ENCODE measurements around the gene GNAO1. TPM values are rescaled to one million over a fixed set of nuclear protein-coding genes. Genes with fewer than 3 reads are reported as not detected.
"Not testable (repeated sequence)": the region's sequence is repeated elsewhere in the genome, so short reads cannot be mapped to it uniquely, and the experiment has no call there.

The GNAO1 gene
- polyA plus RNA-seq, 1 donor (not counting 4 experiments of a cell fraction or from before 2014, with no cell fraction given), result 0.13 TPM

GRCh38 chr16:56372013-56372634 lies 180.8 kb downstream of the GNAO1 start:
- H3K9me1 ChIP-seq (ENCODE audit: control insufficient read depth, extremely low read depth, insufficient read depth, low read length), result peaks cover 4% of the 10 kb centered on the region
- H2AFZ ChIP-seq (ENCODE audit: control insufficient read depth, low read length), result no peak overlapping the region
- no peak overlapping the region for H3K4me3 ChIP-seq (ENCODE audit: control insufficient read depth in 2 of 3, extremely low read depth in 1 of 3, insufficient read depth in 2 of 3, low read depth in 1 of 3, low read length in 3 of 3)
- no peaks in the 10 kb centered on the region for H3K9me3 ChIP-seq (ENCODE audit: control insufficient read depth, low read depth, low read length)
- H3K27ac ChIP-seq (ENCODE audit: control insufficient read depth, insufficient read depth, low read length), result no peak overlapping the region
- FAIRE-seq, result no peak
- no peaks in the 10 kb centered on the region for H3K79me2 ChIP-seq (ENCODE audit: control insufficient read depth, insufficient read depth, low read length)
- no peak for DNase-seq (ENCODE audit: low read depth, low spot score)
- H3K36me3 ChIP-seq (ENCODE audit: control insufficient read depth in 2 of 2, extremely low read depth in 1 of 2, insufficient read depth in 2 of 2, low read length in 2 of 2), result peaks cover 6 to 7% of the 10 kb centered on the region in 2 experiments
- H3K4me1 ChIP-seq (ENCODE audit: control insufficient read depth, extremely low read depth, insufficient read depth, low read length), result peaks cover 17% of the 10 kb centered on the region
- H3K9ac ChIP-seq (ENCODE audit: control insufficient read depth, extremely low read depth, insufficient read depth, low read length), result no peak overlapping the region
- no peaks in the 10 kb centered on the region for H3K27me3 ChIP-seq (ENCODE audit: control insufficient read depth, extremely low read depth, insufficient read depth, low read length)
- dilution Hi-C loops (cut with MboI; ENCODE audit: extremely low pct_ligation_motif_present, low sequenced_read_pairs), result no loop called here
- H4K20me1 ChIP-seq (ENCODE audit: control insufficient read depth, extremely low read depth, insufficient read depth, low read length), result no peaks in the 10 kb centered on the region
- peak overlapping the region; percentile 39 for H3K4me2 ChIP-seq (ENCODE audit: control insufficient read depth, extremely low read depth, insufficient read depth, low read depth, low read length)
- no peak for TF ChIP-seq CTCF (optimal IDR thresholded peaks at IDR 0.05 in 1 of 3, IDR thresholded peaks at IDR 0.05 in 1 of 3, conservative IDR thresholded peaks at IDR 0.05 in 1 of 3; ENCODE audit: extremely low read depth in 1 of 3, insufficient read depth in 2 of 3, low read length in 3 of 3)
- no peak for TF ChIP-seq EZH2 (IDR thresholded peaks at IDR 0.05; ENCODE audit: low read length)

- H3K9ac ChIP-seq (ENCODE audit: control insufficient read depth, extremely low read depth, insufficient read depth, low read length), result no peak overlapping the region
- H3K36me3 ChIP-seq (ENCODE audit: control insufficient read depth in 2 of 2, extremely low read depth in 1 of 2, insufficient read depth in 2 of 2, low read length in 2 of 2), result peaks cover under 1% of the 10 kb centered on the region in 2 experiments
- H2AFZ ChIP-seq (ENCODE audit: control insufficient read depth, low read length), result no peak overlapping the region
- peaks cover 17% of the 10 kb centered on the region for H3K4me1 ChIP-seq (ENCODE audit: control insufficient read depth, extremely low read depth, insufficient read depth, low read length)
- no peaks in the 10 kb centered on the region for H3K79me2 ChIP-seq (ENCODE audit: control insufficient read depth, insufficient read depth, low read length)
- peaks cover 4% of the 10 kb centered on the region for H3K9me1 ChIP-seq (ENCODE audit: control insufficient read depth, extremely low read depth, insufficient read depth, low read length)
- H3K4me3 ChIP-seq (ENCODE audit: control insufficient read depth in 2 of 3, extremely low read depth in 1 of 3, insufficient read depth in 2 of 3, low read depth in 1 of 3, low read length in 3 of 3), result no peak overlapping the region
- FAIRE-seq (no peak), DNase-seq (ENCODE audit: low read depth, low spot score) (no peak)
- no peaks in the 10 kb centered on the region for H4K20me1 ChIP-seq (ENCODE audit: control insufficient read depth, extremely low read depth, insufficient read depth, low read length)
- H3K27ac ChIP-seq (ENCODE audit: control insufficient read depth, insufficient read depth, low read length), result no peak overlapping the region
- dilution Hi-C loops (cut with MboI; ENCODE audit: extremely low pct_ligation_motif_present, low sequenced_read_pairs), result no loop called here
- H3K27me3 ChIP-seq (ENCODE audit: control insufficient read depth, extremely low read depth, insufficient read depth, low read length), result no peaks in the 10 kb centered on the region
- TF ChIP-seq CTCF (optimal IDR thresholded peaks at IDR 0.05 in 1 of 3, IDR thresholded peaks at IDR 0.05 in 1 of 3, conservative IDR thresholded peaks at IDR 0.05 in 1 of 3; ENCODE audit: extremely low read depth in 1 of 3, insufficient read depth in 2 of 3, low read length in 3 of 3) (no peak), EZH2 (IDR thresholded peaks at IDR 0.05; ENCODE audit: low read length) (no peak)
- H3K9me3 ChIP-seq (ENCODE audit: control insufficient read depth, low read depth, low read length), result no peaks in the 10 kb centered on the region
- no peak overlapping the region for H3K4me2 ChIP-seq (ENCODE audit: control insufficient read depth, extremely low read depth, insufficient read depth, low read depth, low read length)
Observed at GRCh38 chr16:56373003-56373402, 181.7 kb downstream of the GNAO1 start.

GRCh38 chr16:56375792-56376191 lies 184.5 kb downstream of the GNAO1 start:
- H3K27ac ChIP-seq (ENCODE audit: control insufficient read depth, insufficient read depth, low read length); H3K27me3 ChIP-seq (ENCODE audit: control insufficient read depth, extremely low read depth, insufficient read depth, low read length); H3K4me3 ChIP-seq (ENCODE audit: control insufficient read depth in 2 of 3, extremely low read depth in 1 of 3, insufficient read depth in 2 of 3, low read depth in 1 of 3, low read length in 3 of 3); DNase-seq (ENCODE audit: low read depth, low spot score); H3K4me2 ChIP-seq (ENCODE audit: control insufficient read depth, extremely low read depth, insufficient read depth, low read depth, low read length); H4K20me1 ChIP-seq (ENCODE audit: control insufficient read depth, extremely low read depth, insufficient read depth, low read length); H3K9ac ChIP-seq (ENCODE audit: control insufficient read depth, extremely low read depth, insufficient read depth, low read length); H3K9me1 ChIP-seq (ENCODE audit: control insufficient read depth, extremely low read depth, insufficient read depth, low read length); H2AFZ ChIP-seq (ENCODE audit: control insufficient read depth, low read length); H3K9me3 ChIP-seq (ENCODE audit: control insufficient read depth, low read depth, low read length); dilution Hi-C loops (cut with MboI; ENCODE audit: extremely low pct_ligation_motif_present, low sequenced_read_pairs); H3K36me3 ChIP-seq (ENCODE audit: control insufficient read depth in 2 of 2, extremely low read depth in 1 of 2, insufficient read depth in 2 of 2, low read length in 2 of 2); H3K79me2 ChIP-seq (ENCODE audit: control insufficient read depth, insufficient read depth, low read length); FAIRE-seq: not testable (repeated sequence)
- H3K4me1 ChIP-seq (ENCODE audit: control insufficient read depth, extremely low read depth, insufficient read depth, low read length), result peaks cover 17% of the 10 kb centered on the region

GRCh38 chr16:56379044-56379443 lies 187.8 kb downstream of the GNAO1 start:
- H3K9me3 ChIP-seq (ENCODE audit: control insufficient read depth, low read depth, low read length); DNase-seq (ENCODE audit: low read depth, low spot score); H3K9me1 ChIP-seq (ENCODE audit: control insufficient read depth, extremely low read depth, insufficient read depth, low read length); H3K4me2 ChIP-seq (ENCODE audit: control insufficient read depth, extremely low read depth, insufficient read depth, low read depth, low read length); H3K79me2 ChIP-seq (ENCODE audit: control insufficient read depth, insufficient read depth, low read length); H2AFZ ChIP-seq (ENCODE audit: control insufficient read depth, low read length); dilution Hi-C loops (cut with MboI; ENCODE audit: extremely low pct_ligation_motif_present, low sequenced_read_pairs); H3K9ac ChIP-seq (ENCODE audit: control insufficient read depth, extremely low read depth, insufficient read depth, low read length); H4K20me1 ChIP-seq (ENCODE audit: control insufficient read depth, extremely low read depth, insufficient read depth, low read length); FAIRE-seq; H3K27ac ChIP-seq (ENCODE audit: control insufficient read depth, insufficient read depth, low read length); H3K4me3 ChIP-seq (ENCODE audit: control insufficient read depth in 2 of 3, extremely low read depth in 1 of 3, insufficient read depth in 2 of 3, low read depth in 1 of 3, low read length in 3 of 3); H3K36me3 ChIP-seq (ENCODE audit: control insufficient read depth in 2 of 2, extremely low read depth in 1 of 2, insufficient read depth in 2 of 2, low read length in 2 of 2); H3K27me3 ChIP-seq (ENCODE audit: control insufficient read depth, extremely low read depth, insufficient read depth, low read length): not testable (repeated sequence)
- H3K4me1 ChIP-seq (ENCODE audit: control insufficient read depth, extremely low read depth, insufficient read depth, low read length), result peaks cover 10% of the 10 kb centered on the region

Data from keratinocyte (primary cell).